ENCODE results near the gene NCOA7. TPM values are rescaled to one million over a fixed set of nuclear protein-coding genes. Genes with fewer than 3 reads are reported as not detected.
"Not testable (repeated sequence)": the region's sequence is repeated elsewhere in the genome, so short reads cannot be mapped to it uniquely, and the experiment has no call there.

NCOA7 gene
- total RNA-seq, 1 experiment from 2014 or later, result 51.0 TPM

- no peak overlapping the region for H2AFZ ChIP-seq
- peaks cover 11% of the 10 kb centered on the region for H3F3A ChIP-seq (ENCODE audit: insufficient read depth, low read depth)
- no peaks in the 10 kb centered on the region for H3K27me3 ChIP-seq (ENCODE audit: insufficient read depth, low read depth)
- no peak overlapping the region for H3K4me2 ChIP-seq
- BruUV-seq (replicated peaks), result no TSS peak
- H3K79me2 ChIP-seq (ENCODE audit: low read depth), result 0 out of 2 replicates have a peak, but pooled peaks cover 11% of the 10 kb centered on the region
- H4K20me1 ChIP-seq (ENCODE audit: insufficient read depth), result no peaks in the 10 kb centered on the region
- peaks cover 11% of the 10 kb centered on the region for H3K36me3 ChIP-seq (ENCODE audit: low read depth)
- no peak for TF ChIP-seq EZH2 (IDR thresholded peaks at IDR 0.05; ENCODE audit: low read depth)
- peaks cover 25% of the 10 kb centered on the region for H3K4me1 ChIP-seq (replicated peaks; ENCODE audit: insufficient read depth)
- no peaks in the 10 kb centered on the region for H3K9me3 ChIP-seq (ENCODE audit: insufficient read depth, low read depth)
- H3K27ac ChIP-seq, result no peak overlapping the region
- ChIA-PET POLR2A (ENCODE audit: unreplicated experiment) (no interaction called here), CTCF (no interaction called here)
- DNase-seq, result no peak
- H3K9me2 ChIP-seq (ENCODE audit: insufficient read depth), result no peaks in the 10 kb centered on the region
- intact Hi-C loops (cut with micrococcal nuclease; ENCODE audit: unreplicated experiment), result no loop called here
- no peak overlapping the region for H3K4me3 ChIP-seq
Measured at GRCh38 chr6:125910527-125910926, 119.8 kb downstream of the NCOA7 start.

DNA sequence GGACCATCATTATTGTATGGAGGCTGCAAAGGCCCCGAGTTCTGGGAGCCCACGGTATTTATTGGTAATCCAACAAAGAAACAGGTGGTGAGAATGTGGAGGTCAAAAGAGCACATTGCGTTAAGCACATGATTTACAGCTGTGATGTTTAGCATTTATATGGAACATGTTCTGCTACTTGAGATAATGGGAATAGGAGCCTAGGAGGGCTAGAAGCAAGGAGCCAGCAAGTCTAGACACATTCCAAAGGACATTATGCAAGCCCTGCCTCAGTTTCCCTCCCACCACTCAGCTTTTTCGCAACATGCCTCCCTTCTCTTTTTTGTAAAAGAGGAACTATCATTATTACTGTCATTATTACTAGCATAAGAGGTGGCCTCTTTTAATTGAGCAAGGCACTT is 120.3 kb downstream of the NCOA7 start:
- H3K27ac ChIP-seq; H3K9me3 ChIP-seq (ENCODE audit: insufficient read depth, low read depth); H3K9me2 ChIP-seq (ENCODE audit: insufficient read depth); H3K4me3 ChIP-seq; DNase-seq; intact Hi-C loops (cut with micrococcal nuclease; ENCODE audit: unreplicated experiment); CTCF ChIA-PET; BruUV-seq (replicated peaks); H4K20me1 ChIP-seq (ENCODE audit: insufficient read depth); POLR2A ChIA-PET (ENCODE audit: unreplicated experiment); H2AFZ ChIP-seq; H3K27me3 ChIP-seq (ENCODE audit: insufficient read depth, low read depth); H3K4me2 ChIP-seq: not testable (repeated sequence)
- peaks cover 11% of the 10 kb centered on the region for H3F3A ChIP-seq (ENCODE audit: insufficient read depth, low read depth)
- H3K4me1 ChIP-seq (replicated peaks; ENCODE audit: insufficient read depth), result peaks cover 25% of the 10 kb centered on the region
- H3K79me2 ChIP-seq (ENCODE audit: low read depth), result 0 out of 2 replicates have a peak, but pooled peaks cover 11% of the 10 kb centered on the region
- peaks cover 16% of the 10 kb centered on the region for H3K36me3 ChIP-seq (ENCODE audit: low read depth)

- H4K20me1 ChIP-seq (ENCODE audit: insufficient read depth); H3K4me2 ChIP-seq; BruUV-seq (replicated peaks); H2AFZ ChIP-seq; H3K9me2 ChIP-seq (ENCODE audit: insufficient read depth); POLR2A ChIA-PET (ENCODE audit: unreplicated experiment); CTCF ChIA-PET; H3K27ac ChIP-seq; H3K4me3 ChIP-seq; H3K27me3 ChIP-seq (ENCODE audit: insufficient read depth, low read depth); intact Hi-C loops (cut with micrococcal nuclease; ENCODE audit: unreplicated experiment); DNase-seq; H3K9me3 ChIP-seq (ENCODE audit: insufficient read depth, low read depth): not testable (repeated sequence)
- Histone ChIP-seq H3K79me2 (ENCODE audit: low read depth) (0 out of 2 replicates have a peak, but pooled peaks cover 11% of the 10 kb centered on the region), H3F3A (ENCODE audit: insufficient read depth, low read depth) (peaks cover 11% of the 10 kb centered on the region), H3K4me1 (replicated peaks; ENCODE audit: insufficient read depth) (peaks cover 27% of the 10 kb centered on the region), H3K36me3 (ENCODE audit: low read depth) (peaks cover 17% of the 10 kb centered on the region)
Measured at GRCh38 chr6:125912430-125912829, 121.7 kb downstream of the NCOA7 start.

DNA sequence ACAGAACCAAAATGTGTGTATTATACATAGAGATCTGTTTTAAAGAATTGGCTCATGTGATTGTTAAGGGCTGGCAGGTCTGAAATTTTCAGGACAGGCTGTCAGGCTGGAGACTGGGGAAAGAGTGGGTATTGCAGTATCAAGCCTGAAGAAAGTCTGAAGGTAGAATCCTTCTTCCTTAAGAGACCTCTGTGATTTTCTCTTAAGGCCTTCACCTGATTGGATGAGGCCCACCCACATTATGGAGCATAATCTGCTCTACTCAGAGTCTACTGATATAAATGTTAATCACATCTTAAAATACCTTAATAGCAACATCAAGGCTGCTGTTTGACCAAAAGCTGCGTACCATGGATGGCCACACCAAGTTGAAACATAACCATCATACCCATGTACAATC is 122.4 kb downstream of the NCOA7 start:
- H3K36me3 ChIP-seq (ENCODE audit: low read depth), result peaks cover 17% of the 10 kb centered on the region
- no TSS peak for BruUV-seq (replicated peaks)
- H3K4me3 ChIP-seq, result no peak overlapping the region
- DNase-seq, result no peak
- intact Hi-C loops (cut with micrococcal nuclease; ENCODE audit: unreplicated experiment), result no loop called here
- 0 out of 2 replicates have a peak, but pooled peaks cover 11% of the 10 kb centered on the region for H3K79me2 ChIP-seq (ENCODE audit: low read depth)
- H3K9me3 ChIP-seq (ENCODE audit: insufficient read depth, low read depth), result no peaks in the 10 kb centered on the region
- H3F3A ChIP-seq (ENCODE audit: insufficient read depth, low read depth), result peaks cover 18% of the 10 kb centered on the region
- H3K9me2 ChIP-seq (ENCODE audit: insufficient read depth), result no peaks in the 10 kb centered on the region
- TF ChIP-seq, protein P1, sequence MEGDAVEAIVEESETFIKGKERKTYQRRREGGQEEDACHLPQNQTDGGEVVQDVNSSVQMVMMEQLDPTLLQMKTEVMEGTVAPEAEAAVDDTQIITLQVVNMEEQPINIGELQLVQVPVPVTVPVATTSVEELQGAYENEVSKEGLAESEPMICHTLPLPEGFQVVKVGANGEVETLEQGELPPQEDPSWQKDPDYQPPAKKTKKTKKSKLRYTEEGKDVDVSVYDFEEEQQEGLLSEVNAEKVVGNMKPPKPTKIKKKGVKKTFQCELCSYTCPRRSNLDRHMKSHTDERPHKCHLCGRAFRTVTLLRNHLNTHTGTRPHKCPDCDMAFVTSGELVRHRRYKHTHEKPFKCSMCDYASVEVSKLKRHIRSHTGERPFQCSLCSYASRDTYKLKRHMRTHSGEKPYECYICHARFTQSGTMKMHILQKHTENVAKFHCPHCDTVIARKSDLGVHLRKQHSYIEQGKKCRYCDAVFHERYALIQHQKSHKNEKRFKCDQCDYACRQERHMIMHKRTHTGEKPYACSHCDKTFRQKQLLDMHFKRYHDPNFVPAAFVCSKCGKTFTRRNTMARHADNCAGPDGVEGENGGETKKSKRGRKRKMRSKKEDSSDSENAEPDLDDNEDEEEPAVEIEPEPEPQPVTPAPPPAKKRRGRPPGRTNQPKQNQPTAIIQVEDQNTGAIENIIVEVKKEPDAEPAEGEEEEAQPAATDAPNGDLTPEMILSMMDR (conservative IDR thresholded peaks at IDR 0.05), result no peak
- TF ChIP-seq EZH2 (IDR thresholded peaks at IDR 0.05; ENCODE audit: low read depth), result no peak
- H4K20me1 ChIP-seq (ENCODE audit: insufficient read depth), result no peaks in the 10 kb centered on the region
- ChIA-PET CTCF (no interaction called here), POLR2A (ENCODE audit: unreplicated experiment) (no interaction called here)
- peak overlapping the region; percentile 86 for H3K27ac ChIP-seq
- H3K4me2 ChIP-seq, result peak overlapping the region; percentile 72
- H3K4me1 ChIP-seq (replicated peaks; ENCODE audit: insufficient read depth), result peaks cover 34% of the 10 kb centered on the region
- no peaks in the 10 kb centered on the region for H3K27me3 ChIP-seq (ENCODE audit: insufficient read depth, low read depth)
- no peak overlapping the region for H2AFZ ChIP-seq

Data from PC-9 (cell line).